Stomach (tissue), 4 donors: ENCODE data around the gene LRP1B.

Experiments
- POLR2A ChIP-seq, 4 donors: fragments of 450-650 bp; IDR thresholded peaks; one replicate each; pipeline ENCODE4 v1.6.1; 2016; ENCODE audit warnings: antibody characterized with exemption in 4 of 4, control low read depth in 2 of 4, mild to moderate bottlenecking in 1 of 4, moderate library complexity in 1 of 4
- TF ChIP-seq, protein P1 (sequence below), 7 experiments: fragments of 450-650 bp in 4 of 7; fragments of 200-600 bp in 3 of 7; sonication (generic) in 3 of 7; IDR thresholded peaks; one replicate each; pipeline ENCODE4 v1.5.1; 2016 to 2019; ENCODE audit warnings: antibody characterized with exemption in 7 of 7, control low read depth in 2 of 7, mild to moderate bottlenecking in 1 of 7

DNA sequence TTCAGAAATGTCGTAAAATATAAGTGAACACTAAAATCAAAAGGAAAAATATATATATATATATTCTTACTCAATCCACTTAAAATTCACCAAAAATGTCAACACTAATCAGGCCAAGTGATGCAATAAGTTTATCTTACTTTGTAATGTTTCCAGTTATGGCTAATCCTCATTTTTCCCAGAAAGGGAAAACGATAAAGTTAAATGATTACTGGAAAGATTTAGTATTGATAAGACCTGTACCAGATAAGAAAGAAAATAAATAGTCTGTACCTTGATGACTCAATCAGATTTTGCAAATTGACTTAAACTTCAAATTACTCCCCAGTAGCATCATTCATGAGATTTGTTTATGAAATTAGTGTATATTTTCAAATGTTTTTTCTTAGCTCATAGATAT is 407.0 kb downstream of the LRP1B start:
- TF ChIP-seq, protein P1, sequence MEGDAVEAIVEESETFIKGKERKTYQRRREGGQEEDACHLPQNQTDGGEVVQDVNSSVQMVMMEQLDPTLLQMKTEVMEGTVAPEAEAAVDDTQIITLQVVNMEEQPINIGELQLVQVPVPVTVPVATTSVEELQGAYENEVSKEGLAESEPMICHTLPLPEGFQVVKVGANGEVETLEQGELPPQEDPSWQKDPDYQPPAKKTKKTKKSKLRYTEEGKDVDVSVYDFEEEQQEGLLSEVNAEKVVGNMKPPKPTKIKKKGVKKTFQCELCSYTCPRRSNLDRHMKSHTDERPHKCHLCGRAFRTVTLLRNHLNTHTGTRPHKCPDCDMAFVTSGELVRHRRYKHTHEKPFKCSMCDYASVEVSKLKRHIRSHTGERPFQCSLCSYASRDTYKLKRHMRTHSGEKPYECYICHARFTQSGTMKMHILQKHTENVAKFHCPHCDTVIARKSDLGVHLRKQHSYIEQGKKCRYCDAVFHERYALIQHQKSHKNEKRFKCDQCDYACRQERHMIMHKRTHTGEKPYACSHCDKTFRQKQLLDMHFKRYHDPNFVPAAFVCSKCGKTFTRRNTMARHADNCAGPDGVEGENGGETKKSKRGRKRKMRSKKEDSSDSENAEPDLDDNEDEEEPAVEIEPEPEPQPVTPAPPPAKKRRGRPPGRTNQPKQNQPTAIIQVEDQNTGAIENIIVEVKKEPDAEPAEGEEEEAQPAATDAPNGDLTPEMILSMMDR (IDR thresholded peaks at IDR 0.05) = no peak
- TF ChIP-seq POLR2A (IDR thresholded peaks at IDR 0.05) = no peak
